ENCODE results near the gene AMZ1.

DNA sequence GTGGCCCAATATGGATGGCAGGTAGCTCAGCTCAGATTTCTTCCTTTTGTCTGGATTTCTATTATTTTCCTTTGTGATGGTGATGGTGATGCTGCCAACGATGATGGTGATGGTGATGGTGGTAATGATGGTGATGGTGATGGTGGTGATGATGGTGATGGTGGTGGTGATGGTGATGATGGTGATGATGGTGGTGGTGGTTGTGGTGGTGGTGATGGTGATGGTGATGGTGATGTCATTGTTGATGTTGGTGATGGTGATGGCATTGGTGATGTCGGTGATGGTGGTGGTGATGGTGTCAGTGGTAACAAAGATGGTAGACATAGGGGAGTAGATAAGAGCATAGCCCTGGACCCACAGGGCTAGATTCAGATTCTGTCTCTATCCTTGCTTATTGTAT lies 30.8 kb upstream of the AMZ1 start:
- TF ChIP-seq, protein P1, sequence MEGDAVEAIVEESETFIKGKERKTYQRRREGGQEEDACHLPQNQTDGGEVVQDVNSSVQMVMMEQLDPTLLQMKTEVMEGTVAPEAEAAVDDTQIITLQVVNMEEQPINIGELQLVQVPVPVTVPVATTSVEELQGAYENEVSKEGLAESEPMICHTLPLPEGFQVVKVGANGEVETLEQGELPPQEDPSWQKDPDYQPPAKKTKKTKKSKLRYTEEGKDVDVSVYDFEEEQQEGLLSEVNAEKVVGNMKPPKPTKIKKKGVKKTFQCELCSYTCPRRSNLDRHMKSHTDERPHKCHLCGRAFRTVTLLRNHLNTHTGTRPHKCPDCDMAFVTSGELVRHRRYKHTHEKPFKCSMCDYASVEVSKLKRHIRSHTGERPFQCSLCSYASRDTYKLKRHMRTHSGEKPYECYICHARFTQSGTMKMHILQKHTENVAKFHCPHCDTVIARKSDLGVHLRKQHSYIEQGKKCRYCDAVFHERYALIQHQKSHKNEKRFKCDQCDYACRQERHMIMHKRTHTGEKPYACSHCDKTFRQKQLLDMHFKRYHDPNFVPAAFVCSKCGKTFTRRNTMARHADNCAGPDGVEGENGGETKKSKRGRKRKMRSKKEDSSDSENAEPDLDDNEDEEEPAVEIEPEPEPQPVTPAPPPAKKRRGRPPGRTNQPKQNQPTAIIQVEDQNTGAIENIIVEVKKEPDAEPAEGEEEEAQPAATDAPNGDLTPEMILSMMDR (IDR thresholded peaks at IDR 0.05): no peak
- no peak for TF ChIP-seq POLR2A (IDR thresholded peaks at IDR 0.05)
